ENCODE measurements around the gene CDH13.

Gene CDH13

DNA sequence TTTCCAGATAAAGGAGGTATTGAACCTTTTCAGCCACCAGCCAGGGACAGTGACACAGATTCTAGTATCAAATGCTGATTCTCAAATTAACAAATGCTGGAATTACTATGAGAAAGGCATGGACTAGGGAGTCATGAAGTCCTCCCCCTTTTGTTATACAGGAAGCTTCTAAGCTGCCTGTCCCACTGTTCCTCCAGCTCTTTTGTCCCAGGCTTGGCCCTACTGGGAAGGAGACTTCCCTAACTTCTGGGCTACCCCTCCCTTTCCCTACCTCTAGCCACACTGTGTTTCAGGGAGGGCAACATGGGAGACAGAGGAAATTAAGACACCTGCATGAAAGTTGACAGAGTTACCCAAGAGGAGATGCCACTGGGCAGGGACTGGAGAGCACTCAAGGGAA is 192.5 kb downstream of the CDH13 start:
- H3K9ac ChIP-seq (ENCODE audit: low read length), result no peak overlapping the region
- no peaks in the 10 kb centered on the region for H4K20me1 ChIP-seq (ENCODE audit: insufficient read depth, low read length)
- H3K79me2 ChIP-seq (ENCODE audit: low read length), result no peaks in the 10 kb centered on the region
- H3K27ac ChIP-seq (ENCODE audit: low read length), result no peak overlapping the region
- H3K9me3 ChIP-seq (ENCODE audit: insufficient read depth, low read length), result no peaks in the 10 kb centered on the region
- no peak for TF ChIP-seq EZH2phosphoT487 (IDR thresholded peaks at IDR 0.05; ENCODE audit: low read depth)
- TF ChIP-seq, protein P1, sequence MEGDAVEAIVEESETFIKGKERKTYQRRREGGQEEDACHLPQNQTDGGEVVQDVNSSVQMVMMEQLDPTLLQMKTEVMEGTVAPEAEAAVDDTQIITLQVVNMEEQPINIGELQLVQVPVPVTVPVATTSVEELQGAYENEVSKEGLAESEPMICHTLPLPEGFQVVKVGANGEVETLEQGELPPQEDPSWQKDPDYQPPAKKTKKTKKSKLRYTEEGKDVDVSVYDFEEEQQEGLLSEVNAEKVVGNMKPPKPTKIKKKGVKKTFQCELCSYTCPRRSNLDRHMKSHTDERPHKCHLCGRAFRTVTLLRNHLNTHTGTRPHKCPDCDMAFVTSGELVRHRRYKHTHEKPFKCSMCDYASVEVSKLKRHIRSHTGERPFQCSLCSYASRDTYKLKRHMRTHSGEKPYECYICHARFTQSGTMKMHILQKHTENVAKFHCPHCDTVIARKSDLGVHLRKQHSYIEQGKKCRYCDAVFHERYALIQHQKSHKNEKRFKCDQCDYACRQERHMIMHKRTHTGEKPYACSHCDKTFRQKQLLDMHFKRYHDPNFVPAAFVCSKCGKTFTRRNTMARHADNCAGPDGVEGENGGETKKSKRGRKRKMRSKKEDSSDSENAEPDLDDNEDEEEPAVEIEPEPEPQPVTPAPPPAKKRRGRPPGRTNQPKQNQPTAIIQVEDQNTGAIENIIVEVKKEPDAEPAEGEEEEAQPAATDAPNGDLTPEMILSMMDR (IDR thresholded peaks at IDR 0.05; ENCODE audit: low read depth, low read length), result no peak
- H2AFZ ChIP-seq (ENCODE audit: low read depth, low read length), result no peak overlapping the region
- H3K36me3 ChIP-seq (replicated peaks; ENCODE audit: low read depth, low read length), result no peaks in the 10 kb centered on the region
- no peak overlapping the region for H3K4me3 ChIP-seq (ENCODE audit: low read length)
- no peak overlapping the region for H3K4me2 ChIP-seq (ENCODE audit: low read length)
- H3K4me1 ChIP-seq (ENCODE audit: low read length), result no peaks in the 10 kb centered on the region
- H3K27me3 ChIP-seq (ENCODE audit: low read depth, low read length), result no peaks in the 10 kb centered on the region

DNA sequence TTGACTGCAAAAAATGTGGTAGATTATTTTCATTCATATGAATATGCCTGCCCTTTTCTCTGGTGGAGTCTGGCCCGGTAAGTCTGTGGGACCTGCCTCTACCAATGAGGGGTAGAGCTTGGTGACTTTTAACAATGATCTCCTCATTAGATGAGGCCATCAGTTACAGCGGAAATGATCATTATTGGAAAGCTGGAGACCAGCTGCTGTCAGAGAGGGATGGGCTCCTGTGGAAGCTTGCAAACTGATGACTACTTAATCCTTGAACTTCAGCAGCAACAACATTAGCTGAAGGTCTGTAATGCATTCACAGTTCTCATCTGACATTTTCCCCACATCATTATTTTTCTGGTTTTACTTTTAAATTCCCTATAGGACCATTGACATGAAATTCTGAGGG is 194.1 kb downstream of the CDH13 start:
- Histone ChIP-seq H3K36me3 (replicated peaks; ENCODE audit: low read depth, low read length) (no peaks in the 10 kb centered on the region), H4K20me1 (ENCODE audit: insufficient read depth, low read length) (no peaks in the 10 kb centered on the region), H3K4me2 (ENCODE audit: low read length) (no peak overlapping the region), H3K27ac (ENCODE audit: low read length) (no peak overlapping the region), H3K4me3 (ENCODE audit: low read length) (no peak overlapping the region), H3K9me3 (ENCODE audit: insufficient read depth, low read length) (no peaks in the 10 kb centered on the region), H2AFZ (ENCODE audit: low read depth, low read length) (no peak overlapping the region), H3K27me3 (ENCODE audit: low read depth, low read length) (no peaks in the 10 kb centered on the region), H3K79me2 (ENCODE audit: low read length) (no peaks in the 10 kb centered on the region), H3K9ac (ENCODE audit: low read length) (no peak overlapping the region), H3K4me1 (ENCODE audit: low read length) (no peaks in the 10 kb centered on the region)
- TF ChIP-seq, protein P1 (IDR thresholded peaks at IDR 0.05; ENCODE audit: low read depth, low read length), result no peak
- TF ChIP-seq EZH2phosphoT487 (IDR thresholded peaks at IDR 0.05; ENCODE audit: low read depth), result no peak

DNA sequence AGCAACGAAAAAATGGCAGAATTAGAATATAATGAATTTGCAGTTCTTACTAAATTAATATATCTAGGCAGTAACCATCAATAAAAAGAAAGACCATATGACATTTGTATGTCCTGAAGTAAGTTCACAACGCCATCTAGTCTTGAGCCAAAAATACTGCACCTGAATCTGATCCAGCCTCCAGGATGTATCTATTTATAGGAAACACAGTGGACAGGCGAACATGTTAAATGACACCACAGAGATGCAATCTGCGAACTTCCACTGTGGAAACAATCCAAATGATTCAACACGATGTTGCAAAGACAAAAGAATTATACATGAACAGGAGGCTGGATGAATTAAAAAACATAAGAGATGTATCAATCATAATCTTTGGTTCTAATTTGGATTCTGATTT is 197.6 kb downstream of the CDH13 start:
- no peak overlapping the region for H3K4me3 ChIP-seq (ENCODE audit: low read length)
- H2AFZ ChIP-seq (ENCODE audit: low read depth, low read length), result no peak overlapping the region
- H3K4me2 ChIP-seq (ENCODE audit: low read length), result no peak overlapping the region

DNA sequence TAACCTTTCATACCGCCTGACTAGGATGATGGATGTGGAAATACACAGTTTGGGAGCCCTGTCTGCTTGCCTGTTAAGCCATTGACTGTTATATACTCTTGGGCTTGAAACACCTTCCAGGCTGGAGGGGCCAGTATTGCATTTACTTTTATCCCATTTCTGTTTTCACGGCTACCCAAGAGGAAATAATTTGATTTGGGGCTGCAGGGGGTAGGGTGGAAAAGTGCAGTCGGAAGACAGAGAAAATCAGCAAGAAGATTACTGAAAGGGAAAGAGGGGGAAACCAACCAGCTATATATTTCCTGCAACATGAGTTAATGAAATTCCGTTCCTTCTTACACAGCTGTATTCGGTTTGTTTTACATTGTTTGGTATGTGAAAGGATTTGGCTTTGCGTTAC is 202.5 kb downstream of the CDH13 start:
- no peaks in the 10 kb centered on the region for H3K36me3 ChIP-seq (replicated peaks; ENCODE audit: low read depth, low read length)
- H3K9ac ChIP-seq (ENCODE audit: low read length), result no peak overlapping the region
- no peaks in the 10 kb centered on the region for H3K27me3 ChIP-seq (ENCODE audit: low read depth, low read length)
- no peak overlapping the region for H3K4me2 ChIP-seq (ENCODE audit: low read length)
- H3K79me2 ChIP-seq (ENCODE audit: low read length), result no peaks in the 10 kb centered on the region
- no peak overlapping the region for H3K4me3 ChIP-seq (ENCODE audit: low read length)
- no peak overlapping the region for H3K27ac ChIP-seq (ENCODE audit: low read length)
- TF ChIP-seq, protein P1 (IDR thresholded peaks at IDR 0.05; ENCODE audit: low read depth, low read length), result no peak
- TF ChIP-seq EZH2phosphoT487 (IDR thresholded peaks at IDR 0.05; ENCODE audit: low read depth), result no peak
- no peaks in the 10 kb centered on the region for H3K9me3 ChIP-seq (ENCODE audit: insufficient read depth, low read length)
- H2AFZ ChIP-seq (ENCODE audit: low read depth, low read length), result no peak overlapping the region
- H3K4me1 ChIP-seq (ENCODE audit: low read length), result no peaks in the 10 kb centered on the region
- no peaks in the 10 kb centered on the region for H4K20me1 ChIP-seq (ENCODE audit: insufficient read depth, low read length)

More for the DNA sequence above, 197.6 kb downstream of the CDH13 start:
- Histone ChIP-seq H3K36me3 (replicated peaks; ENCODE audit: low read depth, low read length) (no peaks in the 10 kb centered on the region), H3K27ac (ENCODE audit: low read length) (no peak overlapping the region), H3K4me1 (ENCODE audit: low read length) (no peaks in the 10 kb centered on the region), H3K9ac (ENCODE audit: low read length) (no peak overlapping the region), H4K20me1 (ENCODE audit: insufficient read depth, low read length) (no peaks in the 10 kb centered on the region), H3K9me3 (ENCODE audit: insufficient read depth, low read length) (no peaks in the 10 kb centered on the region), H3K27me3 (ENCODE audit: low read depth, low read length) (no peaks in the 10 kb centered on the region), H3K79me2 (ENCODE audit: low read length) (no peaks in the 10 kb centered on the region)
- TF ChIP-seq, protein P1 (IDR thresholded peaks at IDR 0.05; ENCODE audit: low read depth, low read length), result no peak
- TF ChIP-seq EZH2phosphoT487 (IDR thresholded peaks at IDR 0.05; ENCODE audit: low read depth), result no peak

All from OCI-LY3 (cell line).